Peyer's patch (tissue), 4 donors: ENCODE results near the gene SPINK7. TPM values are rescaled to one million over a fixed set of nuclear protein-coding genes. Genes with fewer than 3 reads are reported as not detected.

Experiments used
- DNase-seq, 3 donors: peaks; one replicate each; pipeline ENCODE4 v3.0.0-alpha.2; 2017 to 2019
- H3K27ac ChIP-seq, 4 donors: fragments of 200-600 bp; sonication (generic); one replicate each; pipeline ENCODE4 v1.5.1; 2016 to 2019
- H3K27me3 ChIP-seq, 2 donors: fragments of 200-600 bp; sonication (generic); one replicate each; pipeline ENCODE4 v1.5.1; 2019
- H3K36me3 ChIP-seq, 3 donors: fragments of 200-600 bp; sonication (generic); one replicate each; pipeline ENCODE4 v1.5.1; 2016 to 2019
- H3K4me1 ChIP-seq, 4 donors: fragments of 200-600 bp; sonication (generic); one replicate each; pipeline ENCODE4 v1.5.1; 2016 to 2019
- H3K4me3 ChIP-seq, 4 donors: fragments of 200-600 bp; sonication (generic); 1 replicate in 3 of 4; 2 replicates in 1 of 4; pipeline ENCODE4 v1.5.1; 2016 to 2019; ENCODE audit warnings: mild to moderate bottlenecking in 1 of 4
- H3K9me3 ChIP-seq, 4 donors: fragments of 200-600 bp; sonication (generic); one replicate each; pipeline ENCODE4 v1.5.1; 2016 to 2019; ENCODE audit warnings: mild to moderate bottlenecking in 1 of 4
- POLR2A ChIP-seq, 2 donors: fragments of 450-650 bp; IDR thresholded peaks; one replicate each; pipeline ENCODE4 v1.5.1; 2017; ENCODE audit warnings: antibody characterized with exemption in 2 of 2, mild to moderate bottlenecking in 2 of 2, moderate library complexity in 2 of 2
- total RNA-seq, 4 donors: library from RNA; depleted of rRNA; stranded (reverse); fragments of >200 nt; gene quantifications; one replicate each; pipeline ENCODE4 v1.1.0, GENCODE V29; 2016
- TF ChIP-seq, protein P1 (sequence below), 6 experiments: fragments of 450-650 bp in 4 of 6; fragments of 200-600 bp in 2 of 6; sonication (generic) in 1 of 6; IDR thresholded peaks; one replicate each; pipeline ENCODE4 v1.5.1; 2017 to 2019; ENCODE audit warnings: antibody characterized with exemption in 6 of 6, mild to moderate bottlenecking in 3 of 6, moderate library complexity in 1 of 6

The SPINK7 gene
- total RNA-seq, 4 donors from 2014 or later, result not detected

DNA sequence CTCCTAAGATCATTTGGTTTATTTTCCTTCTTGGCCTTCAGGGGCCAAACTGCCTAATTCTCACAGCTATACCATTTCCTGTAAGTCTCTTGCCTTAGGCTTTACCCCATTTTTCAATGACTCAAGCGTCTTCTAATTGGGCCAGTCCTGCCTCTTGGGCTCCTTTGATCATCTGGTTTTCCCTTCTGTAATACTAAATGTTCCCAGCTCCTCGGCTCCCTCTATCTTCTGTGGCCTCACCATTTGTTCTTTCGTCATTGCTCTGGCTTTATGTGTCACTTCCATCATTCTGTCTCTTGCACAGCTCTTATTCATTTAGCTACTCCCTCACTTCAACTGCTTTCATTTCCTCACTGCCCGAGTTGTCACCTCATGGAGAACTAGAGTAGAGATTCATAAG is 14.5 kb upstream of the SPINK7 start:
- Histone ChIP-seq H3K4me3 (no peak overlapping the region), H3K9me3 (no peaks in the 10 kb centered on the region), H3K4me1 (no peaks in the 10 kb centered on the region), H3K27me3 (no peaks in the 10 kb centered on the region), H3K27ac (no peak overlapping the region), H3K36me3 (no peaks in the 10 kb centered on the region)
- no peak for DNase-seq
- TF ChIP-seq POLR2A (IDR thresholded peaks at IDR 0.05), result no peak
- TF ChIP-seq, protein P1, sequence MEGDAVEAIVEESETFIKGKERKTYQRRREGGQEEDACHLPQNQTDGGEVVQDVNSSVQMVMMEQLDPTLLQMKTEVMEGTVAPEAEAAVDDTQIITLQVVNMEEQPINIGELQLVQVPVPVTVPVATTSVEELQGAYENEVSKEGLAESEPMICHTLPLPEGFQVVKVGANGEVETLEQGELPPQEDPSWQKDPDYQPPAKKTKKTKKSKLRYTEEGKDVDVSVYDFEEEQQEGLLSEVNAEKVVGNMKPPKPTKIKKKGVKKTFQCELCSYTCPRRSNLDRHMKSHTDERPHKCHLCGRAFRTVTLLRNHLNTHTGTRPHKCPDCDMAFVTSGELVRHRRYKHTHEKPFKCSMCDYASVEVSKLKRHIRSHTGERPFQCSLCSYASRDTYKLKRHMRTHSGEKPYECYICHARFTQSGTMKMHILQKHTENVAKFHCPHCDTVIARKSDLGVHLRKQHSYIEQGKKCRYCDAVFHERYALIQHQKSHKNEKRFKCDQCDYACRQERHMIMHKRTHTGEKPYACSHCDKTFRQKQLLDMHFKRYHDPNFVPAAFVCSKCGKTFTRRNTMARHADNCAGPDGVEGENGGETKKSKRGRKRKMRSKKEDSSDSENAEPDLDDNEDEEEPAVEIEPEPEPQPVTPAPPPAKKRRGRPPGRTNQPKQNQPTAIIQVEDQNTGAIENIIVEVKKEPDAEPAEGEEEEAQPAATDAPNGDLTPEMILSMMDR (IDR thresholded peaks at IDR 0.05), result no peak

DNA sequence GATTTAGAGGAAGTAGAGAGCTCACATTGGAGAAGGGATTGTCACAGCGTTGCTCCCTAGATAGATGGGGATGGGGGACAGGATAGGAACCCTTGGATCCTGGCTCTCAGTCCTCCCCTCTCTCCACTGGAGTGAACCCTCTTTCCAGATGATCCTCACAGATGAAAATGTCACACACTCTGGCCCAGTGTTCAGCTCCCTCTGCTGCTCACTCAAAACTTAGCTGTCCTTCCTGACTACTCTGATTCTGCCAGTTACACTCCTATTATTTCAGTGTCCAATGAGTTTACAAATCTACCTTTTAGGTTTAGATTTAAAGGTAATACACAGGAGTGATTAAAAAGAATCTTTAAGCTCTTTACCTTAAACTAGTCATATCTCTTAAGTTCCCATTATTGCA is 5.8 kb upstream of the SPINK7 start:
- H3K27ac ChIP-seq, result no peak overlapping the region
- no peaks in the 10 kb centered on the region for H3K27me3 ChIP-seq
- no peaks in the 10 kb centered on the region for H3K9me3 ChIP-seq
- H3K36me3 ChIP-seq, result no peaks in the 10 kb centered on the region
- no peak overlapping the region for H3K4me3 ChIP-seq
- DNase-seq, result no peak
- TF ChIP-seq POLR2A (IDR thresholded peaks at IDR 0.05), result no peak
- no peaks in the 10 kb centered on the region for H3K4me1 ChIP-seq

DNA sequence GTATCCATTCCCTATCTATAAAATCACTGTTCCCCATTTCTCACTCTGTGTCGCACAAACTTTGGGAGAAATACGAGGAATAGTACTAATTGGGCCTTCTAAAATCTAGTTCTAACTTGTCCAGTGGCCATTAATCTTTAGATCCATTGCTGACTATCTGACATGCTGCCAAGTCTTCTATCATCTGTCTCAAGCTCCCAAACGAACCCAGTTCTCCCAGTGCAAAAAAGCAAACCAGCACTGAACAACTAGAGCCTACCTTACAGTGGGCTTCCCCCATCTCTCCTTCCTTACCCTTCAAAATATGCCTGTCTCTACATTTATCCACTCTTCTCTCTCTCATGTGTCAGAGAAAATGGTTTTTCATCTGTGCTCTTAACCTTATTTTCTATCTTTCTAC is 3.2 kb upstream of the SPINK7 start:
- no peaks in the 10 kb centered on the region for H3K27me3 ChIP-seq
- TF ChIP-seq, protein P1 (IDR thresholded peaks at IDR 0.05), result no peak
- TF ChIP-seq POLR2A (IDR thresholded peaks at IDR 0.05), result no peak
- no peaks in the 10 kb centered on the region for H3K4me1 ChIP-seq
- H3K36me3 ChIP-seq, result no peaks in the 10 kb centered on the region
- no peak overlapping the region for H3K4me3 ChIP-seq
- H3K9me3 ChIP-seq, result no peaks in the 10 kb centered on the region
- H3K27ac ChIP-seq, result no peak overlapping the region
- no peak for DNase-seq

DNA sequence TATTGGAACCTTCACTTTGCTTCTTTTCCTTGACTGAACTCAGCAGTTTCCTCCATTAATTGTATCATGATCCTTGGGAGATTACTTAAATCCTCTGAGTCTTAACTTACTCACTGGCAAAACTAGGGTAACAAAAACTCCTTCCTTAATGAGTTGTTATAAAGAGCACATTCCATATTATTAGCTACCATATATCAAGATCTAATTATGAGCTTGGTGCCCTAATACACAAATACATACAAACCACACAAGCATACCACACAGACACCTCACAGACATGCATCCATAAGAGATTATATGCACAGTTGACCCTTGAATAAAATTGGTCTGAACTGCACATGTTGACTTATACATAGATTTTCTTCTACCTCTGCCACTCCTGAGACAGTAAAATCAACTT is 2.5 kb upstream of the SPINK7 start:
- Histone ChIP-seq H3K4me1 (no peaks in the 10 kb centered on the region), H3K27me3 (no peaks in the 10 kb centered on the region), H3K36me3 (no peaks in the 10 kb centered on the region), H3K27ac (no peak overlapping the region), H3K4me3 (no peak overlapping the region), H3K9me3 (no peaks in the 10 kb centered on the region)
- no peak for DNase-seq
- TF ChIP-seq, protein P1 (IDR thresholded peaks at IDR 0.05), result no peak
- TF ChIP-seq POLR2A (IDR thresholded peaks at IDR 0.05), result no peak

DNA sequence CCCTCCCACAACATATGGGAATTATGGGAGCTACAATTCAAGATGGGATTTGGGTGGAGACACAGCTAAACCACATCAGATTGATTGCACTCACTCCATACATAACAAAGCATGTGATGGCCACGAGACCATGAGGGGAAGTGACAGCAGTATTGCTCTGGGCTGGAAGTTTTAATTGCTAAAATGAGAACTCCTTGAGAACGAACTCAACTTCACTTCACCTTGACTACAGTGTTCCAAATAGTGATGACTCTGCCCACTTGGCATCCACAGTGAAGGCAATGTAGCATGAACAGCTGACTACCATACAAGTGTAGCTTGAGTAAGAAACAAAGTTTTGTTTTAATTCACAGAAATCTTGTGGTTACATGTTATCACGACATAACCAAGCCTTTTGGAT is 739 bp upstream of the SPINK7 start:
- Histone ChIP-seq H3K9me3 (no peaks in the 10 kb centered on the region), H3K4me1 (no peaks in the 10 kb centered on the region), H3K36me3 (no peaks in the 10 kb centered on the region), H3K4me3 (no peak overlapping the region), H3K27ac (no peak overlapping the region), H3K27me3 (no peaks in the 10 kb centered on the region)
- no peak for DNase-seq
- TF ChIP-seq, protein P1 (IDR thresholded peaks at IDR 0.05), result no peak
- TF ChIP-seq POLR2A (IDR thresholded peaks at IDR 0.05), result no peak

DNA sequence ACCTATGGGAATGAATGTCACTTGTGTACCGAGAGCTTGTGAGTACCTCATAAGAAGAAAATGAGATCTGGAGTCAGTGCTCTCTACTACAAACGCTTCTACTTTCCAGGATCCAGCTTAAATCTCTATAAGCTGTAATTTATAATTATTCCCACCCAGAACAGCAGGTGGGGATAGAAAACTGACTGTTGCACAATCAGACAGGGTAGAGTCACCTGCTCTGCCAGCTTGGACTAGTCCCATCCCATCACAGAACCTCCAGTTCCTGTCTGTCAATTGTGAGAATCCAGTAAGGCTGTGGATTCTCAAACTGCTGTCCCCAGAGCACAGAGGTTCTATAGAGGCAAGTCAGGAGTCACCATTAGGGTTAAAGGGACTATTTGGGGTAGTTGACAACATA is 2.0 kb downstream of the SPINK7 start:
- H3K36me3 ChIP-seq, result no peaks in the 10 kb centered on the region
- no peak for DNase-seq
- TF ChIP-seq, protein P1 (IDR thresholded peaks at IDR 0.05), result no peak
- no peak for TF ChIP-seq POLR2A (IDR thresholded peaks at IDR 0.05)
- H3K27ac ChIP-seq, result no peak overlapping the region
- no peaks in the 10 kb centered on the region for H3K9me3 ChIP-seq
- H3K4me1 ChIP-seq, result no peaks in the 10 kb centered on the region
- no peak overlapping the region for H3K4me3 ChIP-seq
- no peaks in the 10 kb centered on the region for H3K27me3 ChIP-seq
